WERI-Rb-1 (cell line): ENCODE data around the gene BAHCC1.
A peak's percentile ranks its signal among the peaks of the same experiment; 100 is the strongest.

Source experiments
- DNase-seq: peaks from one replicate; pipeline ENCODE4 v3.0.0-alpha.2; 2020
- H3K27ac ChIP-seq: fragments of 250-450 bp; sonication (Bioruptor Pico); 2 replicates; pipeline ENCODE4 v1.5.1; 2020; ENCODE audit warnings: mild to moderate bottlenecking, moderate library complexity
- H3K27me3 ChIP-seq: fragments of 250-450 bp; sonication (Bioruptor Pico); 2 replicates; pipeline ENCODE4 v1.5.1; 2021; ENCODE audit warnings: mild to moderate bottlenecking, low read depth, moderate library complexity; ENCODE audit not compliant: insufficient read depth, severe bottlenecking
- H3K36me3 ChIP-seq: fragments of 250-450 bp; sonication (Bioruptor Pico); 2 replicates; pipeline ENCODE4 v1.5.1; 2020; ENCODE audit warnings: mild to moderate bottlenecking, moderate library complexity
- H3K4me3 ChIP-seq: 2 replicates; pipeline ENCODE4 v1.5.1; 2011; ENCODE audit warnings: low read depth, mild to moderate bottlenecking, control low read depth, low read length
- H3K9me3 ChIP-seq: fragments of 250-450 bp; sonication (Bioruptor Pico); 2 replicates; pipeline ENCODE4 v1.5.1; 2021; ENCODE audit warnings: mild to moderate bottlenecking, moderate library complexity; ENCODE audit not compliant: severe bottlenecking
- TF ChIP-seq, protein P1 (sequence below): IDR thresholded peaks from 2 replicates; pipeline ENCODE4 v1.5.1; 2011; ENCODE audit warnings: low read depth, mild to moderate bottlenecking, control low read depth, inconsistent platforms, low read length

The BAHCC1 gene

DNA sequence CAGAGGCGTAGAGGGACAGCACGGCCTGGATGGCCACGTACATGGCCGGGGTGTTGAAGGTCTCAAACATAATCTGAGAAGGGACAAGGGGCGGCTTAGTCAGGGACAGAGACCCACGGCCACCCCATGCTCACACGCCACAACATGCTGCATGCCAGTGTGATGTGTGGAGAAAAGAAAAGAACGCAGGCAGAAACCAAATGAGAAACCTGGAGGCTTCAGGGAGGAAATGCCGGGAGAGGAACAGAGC is 116.2 kb downstream of the BAHCC1 start:
- Histone ChIP-seq H3K9me3 (peaks cover 2% of the 10 kb centered on the region), H3K4me3 (peak overlapping the region; percentile 60), H3K27ac (peak overlapping the region; percentile 75; the same call in 1 of the 2 replicates), H3K27me3 (no peaks in the 10 kb centered on the region), H3K36me3 (peaks cover 45% of the 10 kb centered on the region)
- DNase-seq: no peak
- TF ChIP-seq, protein P1, sequence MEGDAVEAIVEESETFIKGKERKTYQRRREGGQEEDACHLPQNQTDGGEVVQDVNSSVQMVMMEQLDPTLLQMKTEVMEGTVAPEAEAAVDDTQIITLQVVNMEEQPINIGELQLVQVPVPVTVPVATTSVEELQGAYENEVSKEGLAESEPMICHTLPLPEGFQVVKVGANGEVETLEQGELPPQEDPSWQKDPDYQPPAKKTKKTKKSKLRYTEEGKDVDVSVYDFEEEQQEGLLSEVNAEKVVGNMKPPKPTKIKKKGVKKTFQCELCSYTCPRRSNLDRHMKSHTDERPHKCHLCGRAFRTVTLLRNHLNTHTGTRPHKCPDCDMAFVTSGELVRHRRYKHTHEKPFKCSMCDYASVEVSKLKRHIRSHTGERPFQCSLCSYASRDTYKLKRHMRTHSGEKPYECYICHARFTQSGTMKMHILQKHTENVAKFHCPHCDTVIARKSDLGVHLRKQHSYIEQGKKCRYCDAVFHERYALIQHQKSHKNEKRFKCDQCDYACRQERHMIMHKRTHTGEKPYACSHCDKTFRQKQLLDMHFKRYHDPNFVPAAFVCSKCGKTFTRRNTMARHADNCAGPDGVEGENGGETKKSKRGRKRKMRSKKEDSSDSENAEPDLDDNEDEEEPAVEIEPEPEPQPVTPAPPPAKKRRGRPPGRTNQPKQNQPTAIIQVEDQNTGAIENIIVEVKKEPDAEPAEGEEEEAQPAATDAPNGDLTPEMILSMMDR: no peak

GRCh38 chr17:81511804-81512561 is 116.7 kb downstream of the BAHCC1 start:
- H3K36me3 ChIP-seq: peaks cover 45% of the 10 kb centered on the region
- peak overlapping the region; percentile 75 for H3K27ac ChIP-seq
- TF ChIP-seq, protein P1: no peak
- no peaks in the 10 kb centered on the region for H3K27me3 ChIP-seq
- no peak for DNase-seq
- peaks cover 2% of the 10 kb centered on the region for H3K9me3 ChIP-seq
- peak overlapping the region; percentile 60 for H3K4me3 ChIP-seq

GRCh38 chr17:81512562-81513371 is 117.5 kb downstream of the BAHCC1 start, which contains the start of gene ACTG1:
Gene ACTG1 (minus strand): TSS chr17:81512799. CDS start chr17:81512354, 445 bp downstream.
- H3K27ac ChIP-seq: peak within 1 kb of the TSS; percentile 95
- peaks cover 2% of the 10 kb centered on the region for H3K9me3 ChIP-seq
- H3K4me3 ChIP-seq: peak within 1 kb of the TSS; percentile 83
- peaks cover 44% of the 10 kb centered on the region for H3K36me3 ChIP-seq
- TF ChIP-seq, protein P1: no peak
- peak; percentile 97 for DNase-seq
- no peaks in the 10 kb centered on the region for H3K27me3 ChIP-seq

DNA sequence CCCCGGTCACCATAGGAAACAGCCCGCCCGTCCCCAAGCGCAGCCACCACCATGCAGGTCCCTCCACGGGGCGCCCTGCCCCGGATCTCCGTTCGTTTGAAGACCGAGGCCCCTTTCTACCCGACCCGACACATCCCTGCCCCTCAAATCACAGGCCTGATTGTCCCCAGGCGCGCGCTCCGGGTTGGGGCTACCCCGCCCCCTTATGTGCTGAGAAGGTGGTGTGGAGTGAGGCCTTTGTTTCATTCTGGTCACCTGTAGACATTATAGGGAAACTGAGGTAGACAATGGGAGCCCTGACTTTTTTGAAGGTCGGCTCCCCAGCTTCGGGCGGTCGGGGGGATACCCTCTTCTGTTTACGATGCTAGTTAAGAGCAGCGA is 118.1 kb downstream of the BAHCC1 start:
- H3K27ac ChIP-seq: peak overlapping the region; percentile 95
- H3K36me3 ChIP-seq: peaks cover 40% of the 10 kb centered on the region
- no peaks in the 10 kb centered on the region for H3K27me3 ChIP-seq
- peak overlapping the region; percentile 83 for H3K4me3 ChIP-seq
- no peaks in the 10 kb centered on the region for H3K9me3 ChIP-seq
- TF ChIP-seq, protein P1: no peak
- peak; percentile 86 for DNase-seq

DNA sequence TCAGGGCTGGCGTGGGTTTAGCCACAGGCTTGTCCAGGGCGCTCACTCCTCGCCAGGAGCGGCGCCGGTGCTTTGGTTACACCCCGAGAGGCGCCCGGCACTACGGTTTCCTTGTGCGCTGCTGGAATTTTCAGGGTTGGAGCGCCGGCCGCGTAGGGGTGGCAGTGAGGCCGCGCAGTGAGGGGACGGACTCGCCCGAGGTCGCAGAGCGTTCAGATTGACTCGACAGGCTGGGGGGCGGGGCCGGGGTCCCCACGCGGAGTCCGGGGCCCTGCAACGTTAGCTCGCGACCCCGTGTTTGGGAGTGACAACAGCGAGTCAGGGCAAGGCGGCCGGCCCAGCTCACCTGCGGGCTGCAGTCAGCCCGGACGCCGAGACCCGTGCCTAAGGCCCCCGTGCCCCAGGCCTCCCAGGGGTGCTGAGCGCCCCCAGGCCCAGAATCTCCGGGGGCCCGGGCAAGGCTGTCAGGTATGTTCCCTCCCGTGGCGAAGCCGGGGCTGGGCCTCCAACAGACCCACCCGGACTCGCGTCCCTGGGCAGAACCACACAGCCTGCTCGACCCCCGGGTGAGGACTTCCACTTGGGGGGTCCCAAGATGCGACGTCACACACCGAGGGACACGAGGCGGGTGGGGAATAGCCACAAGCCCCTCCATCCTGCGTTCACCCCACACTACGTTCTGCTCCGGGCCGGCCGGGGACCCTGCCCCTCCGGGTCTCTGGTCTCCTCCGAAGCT is 118.7 kb downstream of the BAHCC1 start:
- Histone ChIP-seq H3K9me3 (no peaks in the 10 kb centered on the region), H3K27me3 (no peaks in the 10 kb centered on the region), H3K27ac (peak overlapping the region; percentile 95), H3K36me3 (peaks cover 34% of the 10 kb centered on the region), H3K4me3 (peak overlapping the region; percentile 83)
- peak; percentile 82 for DNase-seq
- TF ChIP-seq, protein P1: no peak
